ENCODE data around the gene CHD5. TPM values are rescaled to one million over a fixed set of nuclear protein-coding genes. Genes with fewer than 3 reads are reported as not detected.

Gene CHD5
- total RNA-seq, 1 experiment from 2014 or later: 1.6 TPM

GRCh38 chr1:6111571-6111970, 68.5 kb downstream of the CHD5 start:
- no peak overlapping the region for H3K27ac ChIP-seq (ENCODE audit: insufficient read length, low read depth, low read length)
- H3T11ph ChIP-seq (ENCODE audit: low read length): no peak overlapping the region
- Mint-ChIP-seq H3K4me3 (no peak overlapping the region), H3K9me3 (peaks cover 3 to 6% of the 10 kb centered on the region in 2 experiments; a peak in 4 of 5 replicates), H3K36me3 (ENCODE audit: insufficient read depth in 1 of 3, low read depth in 3 of 3) (no peaks in the 10 kb centered on the region), H3K4me1 (0 out of 4 replicates have a peak, but pooled peaks cover 0 to 4% of the 10 kb centered on the region in 2 experiments), H3K27me3 (ENCODE audit: low read depth) (peaks cover 20% of the 10 kb centered on the region), H3K27ac (no peak overlapping the region)
- H4K91ac ChIP-seq (ENCODE audit: insufficient read length, low read depth, low read length): no peak overlapping the region
- H3K23me2 ChIP-seq (ENCODE audit: insufficient read length, low read depth, low read length, poor library complexity, severe bottlenecking): no peaks in the 10 kb centered on the region
- H3K27me3 ChIP-seq (ENCODE audit: insufficient read depth, low read length): no peaks in the 10 kb centered on the region
- TF ChIP-seq CTCF (conservative IDR thresholded peaks at IDR 0.05): no peak
- no peak overlapping the region for H2AFZ ChIP-seq (ENCODE audit: low read length)
- no peaks in the 10 kb centered on the region for H3K79me1 ChIP-seq (ENCODE audit: insufficient read depth, low read depth, low read length, poor library complexity, severe bottlenecking)
- no peaks in the 10 kb centered on the region for H4K20me1 ChIP-seq (ENCODE audit: control insufficient read depth, insufficient read depth, insufficient read length)
- no peak overlapping the region for H2BK15ac ChIP-seq (ENCODE audit: low read depth, low read length)
- no peak overlapping the region for H2BK12ac ChIP-seq (ENCODE audit: insufficient read length, low read depth, low read length)
- no peak overlapping the region for H3K4me2 ChIP-seq (ENCODE audit: insufficient read depth, insufficient read length, low read length)
- H3K18ac ChIP-seq (ENCODE audit: insufficient read length, low read depth, low read length): no peak overlapping the region
- no peaks in the 10 kb centered on the region for H3K9me3 ChIP-seq (ENCODE audit: control insufficient read depth, low read depth, low read length)
- no peak overlapping the region for H3K14ac ChIP-seq (ENCODE audit: insufficient read depth, low read length)
- H2BK20ac ChIP-seq (ENCODE audit: low read depth, low read length, poor library complexity, severe bottlenecking): no peak overlapping the region
- no peak overlapping the region for H3K4ac ChIP-seq (ENCODE audit: low read depth, low read length)
- H3K79me2 ChIP-seq (ENCODE audit: insufficient read depth, low read length): no peaks in the 10 kb centered on the region
- no peak overlapping the region for H3K56ac ChIP-seq (ENCODE audit: insufficient read length, low read depth, low read length)
- H4K8ac ChIP-seq (replicated peaks; ENCODE audit: insufficient read length, low read depth, low read length): no peak overlapping the region
- no peak overlapping the region for H3K9ac ChIP-seq (ENCODE audit: extremely low read depth, insufficient read length, low read length)
- no CpG with 5 or more reads among the region's 24 CpGs for WGBS (ENCODE audit: extremely low coverage, insufficient read length, low lambda C conversion rate)
- H2AK5ac ChIP-seq (ENCODE audit: insufficient read length, low read length): no peak overlapping the region
- no peak overlapping the region for H4K5ac ChIP-seq (ENCODE audit: insufficient read length, low read depth, low read length)
- H3K23ac ChIP-seq (ENCODE audit: insufficient read length, low read depth, low read length): no peak overlapping the region
- no peak overlapping the region for H2BK120ac ChIP-seq (ENCODE audit: low read depth, low read length, poor library complexity, severe bottlenecking)
- no peak overlapping the region for H2BK5ac ChIP-seq (ENCODE audit: insufficient read length, low read length)
- H3K4me1 ChIP-seq (ENCODE audit: insufficient read depth, low read length): no peaks in the 10 kb centered on the region
- no peak for DNase-seq
